Measurements from ENCODE around the gene PLEK.
"Not testable (repeated sequence)": the region's sequence is repeated elsewhere in the genome, so short reads cannot be mapped to it uniquely, and the experiment has no call there.

Gene PLEK

DNA sequence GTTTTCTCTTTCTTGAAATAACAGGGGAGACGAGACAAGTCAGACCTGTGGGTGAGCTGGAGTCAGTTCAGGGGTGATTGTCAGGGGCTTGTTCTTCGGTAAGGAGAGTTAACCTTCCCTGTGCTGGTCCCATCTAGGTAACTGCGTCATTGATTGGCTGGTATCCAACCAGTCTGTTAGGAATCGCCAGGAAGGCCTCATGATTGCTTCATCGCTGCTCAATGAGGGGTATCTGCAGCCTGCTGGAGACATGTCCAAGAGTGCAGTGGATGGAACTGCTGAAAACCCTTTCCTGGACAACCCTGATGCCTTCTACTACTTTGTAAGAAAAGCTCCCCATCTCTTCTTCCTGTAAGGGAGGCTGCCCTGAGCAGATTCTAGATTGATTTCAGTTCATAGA is 21.3 kb downstream of the PLEK start:
- DNase-seq, result no peak

DNA sequence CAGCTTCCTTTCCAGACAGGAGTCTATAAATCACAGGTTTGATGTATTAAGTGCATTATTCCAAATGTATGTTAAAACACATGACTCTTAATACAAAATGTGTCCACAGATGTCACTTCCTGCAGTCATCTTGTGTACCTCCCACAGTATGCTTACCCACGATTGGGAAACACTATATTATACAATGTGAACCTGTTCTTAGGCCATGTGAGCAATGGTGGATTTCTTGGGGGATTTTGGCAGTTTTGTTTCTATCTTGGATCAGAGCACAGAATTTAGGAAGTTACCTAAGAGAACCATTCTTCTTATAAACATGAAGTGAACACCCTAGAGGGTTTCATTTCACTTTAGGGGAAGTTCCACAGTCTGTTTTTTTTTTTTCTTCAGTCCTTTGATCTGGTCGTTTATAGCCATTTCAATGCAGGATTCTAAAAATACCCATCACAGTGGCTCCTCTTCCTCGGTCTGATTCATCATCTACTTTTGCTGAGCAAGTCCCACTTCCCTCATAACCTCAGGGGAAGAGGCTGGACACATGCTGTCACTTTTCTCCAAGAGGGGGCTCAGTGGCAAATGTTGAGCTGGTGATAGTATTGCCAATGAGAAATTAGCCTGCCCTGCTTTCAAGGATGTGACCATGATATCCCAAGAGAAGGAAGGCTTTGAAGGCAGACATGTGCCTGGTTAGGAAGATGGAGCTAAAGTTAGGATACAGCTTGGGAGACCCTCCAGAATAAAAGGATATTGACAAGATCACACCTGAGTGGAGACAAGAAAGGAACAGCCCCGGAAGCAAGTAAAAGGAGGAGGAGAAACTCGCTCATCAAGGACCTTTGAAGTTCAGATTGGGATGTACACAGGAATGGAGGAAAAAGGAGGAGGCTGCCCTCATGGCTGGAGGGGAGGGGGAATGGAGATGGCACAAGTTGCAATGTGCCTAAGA is 22.6 kb downstream of the PLEK start:
- DNase-seq, result no peak

DNA sequence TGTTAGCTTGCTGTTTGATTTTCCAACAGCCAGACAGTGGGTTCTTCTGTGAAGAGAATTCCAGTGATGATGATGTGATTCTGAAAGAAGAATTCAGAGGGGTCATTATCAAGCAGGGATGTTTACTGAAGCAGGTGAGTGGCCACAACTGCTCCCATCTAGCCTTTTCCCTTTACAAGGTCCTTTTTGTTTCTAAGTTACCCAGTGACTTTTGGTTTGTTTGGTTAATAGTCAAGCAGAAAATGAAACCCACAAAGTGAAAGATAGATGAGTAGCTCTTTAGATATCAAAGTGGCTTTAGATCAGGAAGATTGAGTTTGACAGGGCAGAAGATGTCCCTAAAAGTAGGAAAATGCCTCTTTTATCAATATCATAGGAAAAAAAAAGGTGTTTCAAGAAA is 23.3 kb downstream of the PLEK start:
- DNase-seq, result no peak

DNA sequence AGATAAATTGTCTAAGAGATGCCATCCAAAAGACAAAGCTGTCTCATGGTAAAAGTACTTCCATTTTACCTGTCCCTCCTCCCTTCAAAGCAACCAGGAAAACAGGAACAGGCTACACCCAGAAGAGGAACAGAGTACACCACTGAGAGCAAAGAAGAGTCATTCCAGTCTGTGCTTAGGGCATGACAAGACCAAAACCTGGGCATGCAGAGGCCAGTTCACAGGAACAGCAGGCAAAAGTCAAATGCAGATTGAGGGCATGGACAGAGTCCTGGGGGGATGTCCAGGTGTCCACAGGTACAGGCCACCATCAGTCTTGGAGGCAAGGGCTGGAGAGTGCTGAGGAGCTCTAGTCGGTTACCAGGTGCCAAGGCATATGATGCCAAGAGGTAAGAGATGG is 23.7 kb downstream of the PLEK start:
- DNase-seq, result no peak

DNA sequence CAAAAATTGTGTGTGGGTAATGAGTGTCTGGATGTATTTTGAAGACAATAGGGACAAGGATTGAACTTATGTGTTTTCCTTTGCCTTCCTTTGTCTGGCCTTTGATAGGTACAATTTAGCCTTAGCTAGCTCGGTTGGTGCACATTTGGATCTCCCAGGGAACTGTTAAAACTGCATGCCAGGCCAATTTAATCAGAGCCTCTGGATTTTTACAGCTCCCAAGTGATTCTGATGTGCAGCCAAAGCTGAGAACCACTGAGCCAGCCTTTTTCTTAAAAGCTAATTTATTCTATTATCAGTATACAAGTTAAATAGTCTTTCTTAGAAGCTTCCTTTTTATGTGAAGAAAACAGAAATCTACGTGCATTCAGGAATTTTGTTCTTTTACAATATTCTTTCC is 25.0 kb downstream of the PLEK start:
- DNase-seq, result no peak

DNA sequence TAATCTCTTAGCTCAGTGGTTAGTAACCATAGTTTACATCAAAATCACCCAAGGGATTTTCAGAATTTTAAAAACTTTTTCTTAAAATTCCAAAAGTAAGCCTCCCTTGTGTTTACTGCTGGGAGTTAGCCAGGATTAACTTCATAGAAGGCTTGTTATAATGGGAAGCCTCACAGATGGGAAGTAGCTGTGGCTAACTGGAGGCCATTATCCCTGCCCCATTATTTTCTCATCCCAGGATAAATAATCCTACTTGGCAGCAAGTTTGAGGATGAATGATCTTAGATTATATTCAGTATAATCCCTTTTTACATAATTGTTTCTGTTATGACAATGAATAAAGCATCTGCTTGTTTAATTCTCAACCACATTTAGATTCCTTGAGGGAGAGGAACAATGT is 25.5 kb downstream of the PLEK start:
- DNase-seq, result no peak

DNA sequence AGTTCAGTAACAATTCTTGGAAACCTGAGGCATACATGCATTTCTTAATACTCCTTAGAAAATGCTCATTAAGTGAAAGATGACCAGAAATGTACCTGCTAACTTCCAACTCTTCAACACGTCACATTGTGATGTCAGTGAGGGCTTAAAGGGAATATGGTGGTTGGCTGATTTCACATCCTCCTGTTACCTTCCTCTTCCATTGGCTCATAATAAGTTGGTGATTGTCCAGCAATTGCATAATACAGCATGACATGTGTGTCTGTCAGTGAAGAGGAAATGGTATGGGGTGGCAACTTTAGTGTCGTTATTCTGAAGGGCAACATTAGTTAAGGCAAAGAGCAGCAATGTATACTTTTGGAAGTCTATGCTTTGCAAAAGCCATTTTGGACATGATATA is 26.0 kb downstream of the PLEK start:
- DNase-seq, result no peak

DNA sequence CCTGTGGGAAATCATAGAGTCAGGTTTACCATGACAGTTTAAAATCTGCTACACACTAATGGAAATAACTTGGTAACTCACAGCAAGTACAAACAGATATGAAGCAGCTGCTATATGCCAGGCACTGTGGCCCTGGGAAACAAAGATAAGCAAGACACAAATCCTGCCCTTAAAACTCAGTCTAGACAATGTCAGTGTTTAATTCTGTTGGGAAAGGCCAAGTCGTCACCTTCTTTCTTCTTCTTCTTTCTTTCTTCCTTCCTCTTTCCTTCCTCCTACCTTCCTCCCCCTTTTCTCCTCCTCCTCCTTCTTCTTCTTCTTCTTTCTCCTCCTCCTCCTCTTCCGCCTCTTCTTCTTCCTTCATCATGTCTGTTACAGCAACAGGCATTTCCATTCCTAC is 26.8 kb downstream of the PLEK start:
- no peak for DNase-seq

DNA sequence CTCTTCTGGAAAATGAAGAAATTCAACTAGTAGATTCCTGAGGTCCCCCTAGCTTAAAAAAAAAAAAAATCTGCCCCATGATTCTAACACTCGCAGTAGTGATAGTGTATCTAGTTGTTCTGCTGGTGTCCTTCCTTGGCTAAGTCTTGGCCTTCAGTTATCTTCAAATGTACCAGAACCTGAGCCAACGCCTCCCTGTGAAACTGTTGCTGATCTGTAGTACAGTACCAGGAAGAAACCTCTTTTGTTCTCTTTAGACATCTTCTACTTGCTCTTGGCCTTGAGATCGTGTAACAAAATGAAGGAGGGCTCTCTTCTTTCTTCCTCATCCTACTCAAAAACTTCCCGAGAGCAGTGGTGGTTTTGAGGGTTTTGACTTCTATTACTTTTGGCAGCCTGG is 31.0 kb downstream of the PLEK start:
- DNase-seq, result no peak

DNA sequence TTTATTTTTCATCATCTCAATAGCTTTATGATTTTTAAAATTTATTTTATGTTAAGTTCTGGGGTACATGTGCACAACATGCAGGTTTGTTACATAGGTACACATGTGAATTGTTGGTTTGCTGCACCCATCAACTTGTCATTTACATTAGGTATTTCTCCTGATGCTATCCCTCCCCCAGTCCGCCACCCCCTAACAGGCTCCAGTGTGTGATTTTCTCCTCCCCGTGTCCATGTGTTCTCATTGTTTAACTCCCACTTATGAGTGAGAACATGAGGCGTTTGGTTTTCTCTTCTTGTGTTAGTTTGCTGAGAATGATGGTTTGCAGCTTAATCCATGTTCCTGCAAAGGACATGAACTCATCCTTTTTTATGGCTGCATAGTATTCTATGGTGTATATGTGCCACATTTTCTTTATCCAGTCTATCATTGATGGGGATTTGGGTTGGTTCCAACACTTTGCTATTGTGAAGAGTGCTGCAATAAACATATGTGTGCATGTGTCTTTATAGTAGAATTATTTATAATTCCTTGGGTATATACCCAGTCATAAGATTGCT is 32.7 kb downstream of the PLEK start:
- not testable (repeated sequence) for DNase-seq

DNA sequence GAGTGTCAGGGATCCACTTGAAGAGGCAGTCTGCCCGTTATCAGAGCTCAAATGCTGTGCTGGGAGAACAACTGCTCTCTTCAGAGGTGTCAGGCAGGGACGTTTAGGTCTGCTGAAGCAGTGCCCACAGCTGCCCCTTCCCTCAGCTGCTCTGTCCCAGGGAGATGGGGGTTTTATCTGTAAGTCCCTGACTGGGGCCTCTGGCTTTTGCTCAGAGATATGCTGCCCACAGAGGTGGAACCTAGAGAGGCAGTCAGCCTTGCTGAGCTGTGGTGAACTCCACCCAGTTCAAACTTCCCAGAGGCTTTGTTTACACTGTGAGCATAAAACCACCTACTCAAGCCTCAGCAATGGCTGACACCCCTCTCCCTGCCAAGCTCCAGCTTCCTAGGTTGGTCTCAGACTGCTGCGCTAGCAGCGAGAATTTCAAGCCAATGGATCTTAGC is 38.1 kb downstream of the PLEK start:
- no peak for DNase-seq

DNA sequence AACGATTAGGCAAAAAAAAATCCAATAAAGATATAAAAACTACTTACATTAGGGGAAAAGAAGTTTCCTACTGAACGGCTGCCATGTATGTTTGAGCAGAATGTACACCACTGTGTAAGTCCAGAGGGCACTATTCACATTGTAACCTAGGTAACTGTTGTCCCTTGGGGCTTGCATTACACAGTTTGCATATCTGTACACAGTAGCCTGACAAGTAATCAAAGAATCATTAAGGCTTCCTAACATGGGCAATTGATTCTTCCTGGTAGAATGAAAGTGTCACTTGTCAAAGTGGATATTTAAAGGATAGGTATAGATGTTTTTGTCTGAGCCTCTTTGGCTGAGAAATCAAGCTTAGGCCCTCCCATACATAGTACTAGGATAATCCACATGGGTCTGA is 39.1 kb downstream of the PLEK start:
- no peak for DNase-seq

DNA sequence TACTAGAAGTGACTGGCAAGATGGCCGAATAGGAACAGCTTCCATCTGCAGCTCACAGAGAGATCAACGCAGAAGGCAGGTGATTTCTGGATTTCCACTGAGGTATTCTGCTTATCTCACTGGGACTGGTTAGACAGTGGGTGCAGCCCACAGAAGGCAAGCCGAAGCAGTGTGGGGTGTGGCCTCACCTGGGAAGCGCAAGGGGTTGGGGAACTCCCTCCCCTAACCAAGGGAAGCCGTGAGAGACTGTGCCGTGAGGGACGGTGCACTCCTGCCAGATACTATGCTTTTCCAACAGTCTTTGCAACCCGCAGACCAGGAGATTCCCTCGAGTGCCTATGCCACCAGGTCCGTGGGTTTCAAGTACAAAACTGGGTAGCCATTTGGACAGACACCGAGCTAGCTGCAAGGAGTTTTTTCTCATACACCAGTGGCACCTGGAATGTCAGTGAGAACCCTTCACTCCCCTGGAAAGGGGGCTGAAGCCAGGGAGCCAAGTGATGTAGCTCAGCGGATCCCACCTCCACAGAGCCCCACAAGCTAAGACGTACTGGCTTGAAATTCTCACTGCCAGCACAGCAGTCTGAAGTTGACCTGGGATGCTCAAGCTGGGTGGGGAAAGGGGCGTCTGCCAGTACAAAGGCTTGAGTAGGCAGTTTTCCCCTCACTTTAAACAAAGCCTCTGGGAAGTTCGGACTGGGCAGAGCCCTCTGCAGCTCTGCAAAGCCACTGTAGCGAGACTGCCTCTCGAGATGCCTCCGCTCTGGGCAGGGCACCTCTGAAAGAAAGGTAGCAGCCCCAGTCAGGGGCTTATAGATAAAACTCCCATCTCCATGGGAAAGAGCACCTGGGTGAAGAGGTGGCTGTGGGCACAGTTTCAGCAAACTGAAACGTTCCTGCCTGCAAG is 40.1 kb downstream of the PLEK start:
- no peak for DNase-seq

DNA sequence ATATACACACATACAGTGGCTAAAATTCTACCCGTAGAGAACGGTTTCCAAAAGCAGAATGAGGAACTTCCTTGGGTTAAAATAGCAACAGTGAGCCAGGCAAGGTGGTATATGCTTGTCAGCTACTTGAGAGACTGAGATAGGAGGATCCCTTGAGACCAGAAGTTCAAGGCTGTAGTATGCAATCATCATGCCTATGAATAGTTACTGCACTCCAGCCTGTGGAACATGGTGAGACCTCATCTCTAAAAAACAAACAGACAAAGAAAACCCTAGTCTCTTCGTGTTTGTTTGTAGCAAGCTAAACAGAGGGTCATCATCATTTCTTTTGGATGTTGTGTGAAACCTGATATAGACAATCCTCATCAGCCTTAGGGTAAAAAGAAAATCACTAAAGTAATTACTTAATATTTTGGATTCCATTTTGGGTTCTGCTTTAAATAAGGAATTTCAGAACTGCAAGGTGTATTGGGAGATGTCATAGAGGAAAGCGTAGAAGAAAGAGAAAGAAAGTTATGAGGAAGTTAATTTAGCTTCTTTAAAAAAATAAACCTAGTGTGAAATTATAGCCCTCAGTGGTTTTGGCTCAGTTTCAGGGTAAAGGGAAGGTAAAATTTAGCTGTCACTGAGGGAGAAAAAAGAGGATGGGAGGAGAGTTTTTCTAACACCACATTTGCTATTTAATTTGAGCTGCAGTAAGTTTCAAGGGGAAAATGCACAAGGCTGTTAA is 46.5 kb downstream of the PLEK start:
- DNase-seq, result no peak

DNA sequence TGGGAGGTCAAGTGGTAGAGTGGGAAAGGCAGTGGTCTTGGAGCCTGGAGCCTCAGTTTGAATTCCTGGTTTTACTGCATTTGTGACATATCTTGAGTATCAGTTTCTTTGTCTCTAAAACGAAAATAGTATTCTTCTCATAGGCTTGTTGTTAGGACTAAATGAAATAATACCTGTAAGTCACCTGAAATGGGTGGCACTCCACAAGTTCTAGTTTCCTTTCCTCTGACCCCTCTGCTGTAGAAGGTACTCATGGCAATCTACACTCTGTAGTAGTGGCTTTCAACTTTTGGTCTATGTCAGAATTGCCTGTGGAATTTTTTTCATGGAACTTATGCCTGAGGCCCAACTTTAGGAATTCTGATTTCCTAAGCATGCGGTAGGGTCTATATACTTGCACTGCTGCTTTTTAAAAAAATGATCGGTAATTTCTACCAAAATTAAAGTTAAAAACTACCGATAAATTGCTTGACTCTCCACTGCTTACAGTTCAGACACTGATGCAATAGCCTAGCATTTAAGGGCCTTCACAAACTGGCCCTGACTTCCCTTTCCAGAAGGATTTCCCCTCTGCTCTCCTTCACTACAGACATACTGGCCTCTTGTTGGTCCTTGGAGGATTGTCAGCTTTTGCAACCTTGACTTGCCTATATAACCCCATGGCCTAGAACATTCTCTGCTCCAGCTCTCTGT is 47.2 kb downstream of the PLEK start:
- DNase-seq, result no peak

DNA sequence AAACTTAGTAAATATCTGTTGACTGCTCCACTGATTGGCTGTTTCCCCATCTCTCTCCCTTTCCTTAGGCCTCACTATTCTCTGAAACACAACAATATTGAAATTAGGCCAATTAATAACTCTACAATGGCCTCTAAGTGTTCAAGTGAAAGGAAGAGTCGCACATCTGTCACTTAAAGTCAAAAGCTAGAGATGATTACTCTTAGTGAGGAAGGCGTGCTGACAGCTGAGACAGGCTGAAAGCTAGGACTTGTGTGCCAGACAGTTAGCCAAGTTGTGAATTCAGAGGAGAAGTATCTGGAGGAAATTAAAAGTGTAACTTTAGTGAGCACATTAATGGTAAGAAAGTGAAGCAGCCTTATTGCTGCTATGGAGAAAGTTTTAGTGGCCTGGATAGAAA is 48.4 kb downstream of the PLEK start:
- no peak for DNase-seq

DNA sequence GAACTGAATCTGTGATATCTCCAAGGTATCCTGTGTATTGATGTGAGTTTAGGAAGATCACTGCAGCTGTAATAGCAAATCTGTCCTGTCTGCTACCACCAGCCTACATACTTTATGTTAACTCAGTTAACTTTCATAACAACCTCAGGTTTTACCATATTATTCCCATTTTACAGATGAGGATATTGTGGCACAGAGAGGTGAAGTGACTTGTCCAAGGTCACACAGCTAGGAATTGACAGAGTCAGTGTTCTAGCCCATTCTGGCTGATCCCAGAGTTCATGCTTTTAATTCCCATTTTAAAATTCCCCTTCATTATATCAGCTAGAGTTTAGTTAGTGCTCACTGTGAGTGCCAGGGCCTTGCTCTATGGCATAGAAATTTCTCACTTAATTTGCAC is 49.4 kb downstream of the PLEK start:
- no peak for DNase-seq

DNA sequence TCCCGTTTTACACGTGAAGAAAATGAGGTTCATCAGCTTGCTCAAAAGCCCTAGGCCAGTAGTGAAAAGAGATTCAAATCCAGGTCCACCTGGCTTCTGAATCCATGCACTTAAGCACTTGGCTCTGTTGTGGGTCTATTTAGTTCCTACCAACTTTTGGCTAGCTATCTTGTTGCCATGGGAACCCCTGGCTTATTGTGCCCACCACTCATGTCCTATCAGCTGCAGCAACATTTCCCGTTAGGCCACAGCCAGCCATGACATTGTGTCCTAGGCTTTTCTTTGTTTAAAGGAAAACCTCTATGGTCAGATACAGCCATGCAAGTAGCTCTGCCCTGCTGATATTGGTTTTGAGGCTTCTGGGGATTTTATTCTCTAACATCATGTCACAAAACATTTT is 49.8 kb downstream of the PLEK start:
- DNase-seq, result no peak

DNA sequence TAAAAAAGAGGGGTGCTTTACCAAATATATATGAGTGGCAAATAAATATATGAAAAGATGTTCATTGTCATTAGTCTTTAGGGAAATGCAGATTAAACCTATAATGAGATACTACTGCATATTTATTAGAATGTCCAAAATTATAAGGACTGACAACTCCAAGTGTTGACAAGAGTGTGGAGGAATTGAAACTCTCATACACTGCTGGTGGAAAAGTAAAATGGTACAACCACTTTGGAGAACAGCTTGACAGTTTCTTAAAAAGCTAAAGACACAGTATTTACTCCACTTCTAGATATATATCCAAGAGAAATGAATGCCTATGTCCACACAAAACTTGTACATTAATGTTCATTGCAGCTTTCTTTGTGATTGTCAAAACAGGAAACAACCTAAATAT is 50.4 kb downstream of the PLEK start:
- no peak for DNase-seq

DNA sequence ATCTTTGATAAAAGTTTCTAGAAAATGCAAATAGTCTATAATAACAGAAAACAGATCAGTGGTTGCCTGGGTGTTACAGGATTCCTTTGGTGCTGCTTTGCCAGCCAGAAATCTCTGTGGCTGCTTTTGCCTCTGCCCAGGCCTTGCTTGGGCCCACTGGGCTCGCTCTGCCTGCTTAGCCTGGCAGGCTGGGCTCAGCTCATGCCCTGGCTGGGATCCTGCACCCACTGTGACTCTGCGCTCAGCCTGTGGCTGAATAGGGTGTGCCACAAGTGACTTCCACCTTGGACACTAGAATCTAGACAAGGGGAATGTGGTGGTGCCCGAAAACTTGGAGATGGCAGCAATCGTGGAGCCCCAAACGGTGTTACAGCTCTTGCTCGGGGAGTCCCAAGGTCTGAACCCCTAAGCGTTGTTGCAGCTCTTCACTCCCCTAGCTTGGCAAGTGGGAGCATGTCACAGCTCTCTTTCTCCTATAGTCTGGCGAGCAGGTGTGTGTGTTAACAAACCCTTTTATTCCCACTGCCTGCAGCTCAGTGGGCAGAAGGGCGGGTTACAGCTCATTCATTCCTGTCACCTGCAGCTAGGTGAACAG is 51.1 kb downstream of the PLEK start:
- no peak for DNase-seq

DNA sequence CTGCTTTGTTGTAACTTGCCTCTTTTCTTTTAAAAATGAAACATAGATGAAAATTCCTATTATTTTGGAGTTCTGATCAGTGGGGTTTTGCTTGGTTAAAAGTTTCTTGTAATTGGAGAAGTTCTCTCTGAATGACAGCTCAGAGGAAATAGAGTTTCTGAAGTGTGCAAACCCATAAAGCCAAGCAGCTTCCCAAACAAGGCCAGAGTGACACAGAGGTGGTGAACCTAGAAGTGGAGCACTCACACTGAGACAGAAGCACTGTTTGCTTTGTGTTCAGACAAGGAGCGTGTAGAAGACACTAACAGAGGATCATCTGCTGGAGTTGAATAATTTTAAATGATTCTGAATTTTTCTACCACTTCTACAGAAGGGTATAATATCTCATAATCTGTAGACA is 52.8 kb downstream of the PLEK start:
- no peak for DNase-seq

DNA sequence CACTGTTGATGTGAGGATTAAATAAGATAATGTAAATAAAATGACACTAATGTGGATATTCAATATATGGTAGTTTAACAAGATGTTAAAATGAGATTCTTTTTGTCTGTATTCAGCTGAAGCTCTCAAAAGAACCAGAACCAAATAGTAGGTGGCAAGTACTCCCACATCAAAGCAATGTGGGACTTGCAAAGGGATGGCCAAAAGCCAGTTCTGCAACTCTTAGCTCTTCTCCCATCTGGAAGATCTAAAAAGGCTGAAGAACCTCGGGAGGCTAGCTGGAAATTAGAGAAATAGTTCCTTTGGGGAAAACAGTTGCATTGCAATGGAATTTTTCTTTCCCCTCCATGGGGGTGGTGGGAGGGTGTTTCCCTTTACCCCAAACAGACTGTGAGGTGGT is 53.3 kb downstream of the PLEK start:
- no peak for DNase-seq
